ENCODE data around the gene CSRNP3.
"Not testable (repeated sequence)": the region's sequence is repeated elsewhere in the genome, so short reads cannot be mapped to it uniquely, and the experiment has no call there.

CSRNP3 gene

GRCh38 chr2:165666073-165666472, 196.6 kb downstream of the CSRNP3 start:
- not testable (repeated sequence) for H3K4me1 Mint-ChIP-seq (ENCODE audit: low read depth); H3K27ac Mint-ChIP-seq; H3K27me3 Mint-ChIP-seq (ENCODE audit: low read depth); H3K36me3 Mint-ChIP-seq (ENCODE audit: low read depth); H3K9me3 Mint-ChIP-seq; H3K4me3 Mint-ChIP-seq

- no peaks in the 10 kb centered on the region for H3K36me3 Mint-ChIP-seq (ENCODE audit: low read depth)
Observed at GRCh38 chr2:165666605-165667004, 197.1 kb downstream of the CSRNP3 start.

DNA sequence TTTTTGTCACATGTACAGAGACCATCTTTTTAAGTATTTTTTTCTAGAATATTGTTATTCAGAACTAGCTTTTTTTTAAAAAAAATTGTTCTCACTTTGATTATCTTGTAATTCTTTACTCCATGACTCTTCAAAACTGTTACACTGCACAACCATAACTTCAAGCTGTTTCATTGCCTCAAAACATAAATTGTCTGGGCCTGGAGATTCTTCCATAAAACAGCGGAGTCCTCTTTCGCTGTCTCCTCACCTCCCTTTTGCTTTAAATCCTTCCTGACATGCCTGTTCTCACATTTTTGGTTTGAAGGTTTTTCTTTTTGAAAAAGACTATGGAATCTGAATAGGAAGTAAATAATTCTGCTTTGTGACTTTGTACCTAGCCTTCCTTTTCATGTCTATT, 197.9 kb downstream of the CSRNP3 start:
- Mint-ChIP-seq H3K4me1 (ENCODE audit: low read depth) (no peaks in the 10 kb centered on the region), H3K36me3 (ENCODE audit: low read depth) (no peaks in the 10 kb centered on the region), H3K27ac (no peak overlapping the region), H3K9me3 (no peaks in the 10 kb centered on the region), H3K27me3 (ENCODE audit: low read depth) (peaks cover 4% of the 10 kb centered on the region), H3K4me3 (no peak overlapping the region)

More at GRCh38 chr2:165666605-165667004, 197.1 kb downstream of the CSRNP3 start:
- peaks cover 4% of the 10 kb centered on the region for H3K27me3 Mint-ChIP-seq (ENCODE audit: low read depth)
- no peaks in the 10 kb centered on the region for H3K9me3 Mint-ChIP-seq
- no peaks in the 10 kb centered on the region for H3K4me1 Mint-ChIP-seq (ENCODE audit: low read depth)
- no peak overlapping the region for H3K27ac Mint-ChIP-seq
- no peak overlapping the region for H3K4me3 Mint-ChIP-seq

GRCh38 chr2:165674780-165675179, 205.3 kb downstream of the CSRNP3 start:
- no peak overlapping the region for H3K4me3 Mint-ChIP-seq
- no peak overlapping the region for H3K27ac Mint-ChIP-seq
- no peaks in the 10 kb centered on the region for H3K27me3 Mint-ChIP-seq (ENCODE audit: low read depth)
- H3K4me1 Mint-ChIP-seq (ENCODE audit: low read depth): no peaks in the 10 kb centered on the region
- H3K36me3 Mint-ChIP-seq (ENCODE audit: low read depth): no peaks in the 10 kb centered on the region
- H3K9me3 Mint-ChIP-seq: no peaks in the 10 kb centered on the region

GRCh38 chr2:165675551-165675968, 206.1 kb downstream of the CSRNP3 start:
- H3K9me3 Mint-ChIP-seq: no peaks in the 10 kb centered on the region
- no peaks in the 10 kb centered on the region for H3K4me1 Mint-ChIP-seq (ENCODE audit: low read depth)
- H3K27ac Mint-ChIP-seq: no peak overlapping the region
- H3K36me3 Mint-ChIP-seq (ENCODE audit: low read depth): no peaks in the 10 kb centered on the region
- no peak overlapping the region for H3K4me3 Mint-ChIP-seq
- H3K27me3 Mint-ChIP-seq (ENCODE audit: low read depth): no peaks in the 10 kb centered on the region

DNA sequence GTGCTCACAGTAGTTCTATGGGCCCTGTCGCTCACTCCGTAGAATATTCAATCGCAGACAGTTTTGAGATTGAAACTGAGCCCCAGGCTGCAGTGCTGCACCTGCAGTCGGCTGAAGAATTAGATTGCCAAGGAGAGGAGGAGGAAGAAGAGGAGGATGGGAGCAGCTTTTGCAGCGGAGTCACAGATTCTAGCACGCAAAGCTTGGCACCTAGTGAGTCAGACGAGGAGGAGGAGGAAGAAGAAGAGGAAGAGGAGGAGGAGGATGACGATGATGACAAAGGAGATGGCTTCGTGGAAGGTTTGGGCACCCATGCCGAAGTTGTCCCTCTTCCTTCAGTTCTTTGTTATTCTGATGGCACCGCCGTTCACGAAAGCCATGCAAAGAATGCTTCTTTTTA, 209.4 kb downstream of the CSRNP3 start:
- Mint-ChIP-seq H3K4me3 (no peak overlapping the region), H3K27me3 (ENCODE audit: low read depth) (no peaks in the 10 kb centered on the region), H3K27ac (no peak overlapping the region), H3K36me3 (ENCODE audit: low read depth) (no peaks in the 10 kb centered on the region), H3K4me1 (ENCODE audit: low read depth) (no peaks in the 10 kb centered on the region), H3K9me3 (no peaks in the 10 kb centered on the region)

DNA sequence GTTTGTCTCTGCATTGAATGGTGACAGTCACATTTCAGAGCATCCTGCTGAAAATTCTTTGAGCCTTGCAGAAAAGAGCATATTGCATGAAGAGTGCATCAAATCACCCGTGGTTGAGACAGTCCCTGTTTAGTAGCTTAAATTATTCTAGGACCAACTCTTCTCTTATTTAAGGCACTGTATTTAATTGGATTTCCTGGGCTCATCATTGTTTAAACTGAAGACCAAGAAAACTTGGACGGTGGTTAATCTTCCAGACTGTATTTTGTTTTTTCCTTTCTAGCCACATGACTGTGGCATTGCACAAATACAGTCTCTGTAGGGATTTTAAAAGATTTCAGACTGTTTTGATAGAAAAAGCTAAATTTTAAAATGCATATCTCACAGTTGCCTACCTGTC, 210.1 kb downstream of the CSRNP3 start:
- Mint-ChIP-seq H3K9me3 (no peaks in the 10 kb centered on the region), H3K4me1 (ENCODE audit: low read depth) (no peaks in the 10 kb centered on the region), H3K27me3 (ENCODE audit: low read depth) (no peaks in the 10 kb centered on the region), H3K4me3 (no peak overlapping the region), H3K27ac (no peak overlapping the region), H3K36me3 (ENCODE audit: low read depth) (no peaks in the 10 kb centered on the region)

DNA sequence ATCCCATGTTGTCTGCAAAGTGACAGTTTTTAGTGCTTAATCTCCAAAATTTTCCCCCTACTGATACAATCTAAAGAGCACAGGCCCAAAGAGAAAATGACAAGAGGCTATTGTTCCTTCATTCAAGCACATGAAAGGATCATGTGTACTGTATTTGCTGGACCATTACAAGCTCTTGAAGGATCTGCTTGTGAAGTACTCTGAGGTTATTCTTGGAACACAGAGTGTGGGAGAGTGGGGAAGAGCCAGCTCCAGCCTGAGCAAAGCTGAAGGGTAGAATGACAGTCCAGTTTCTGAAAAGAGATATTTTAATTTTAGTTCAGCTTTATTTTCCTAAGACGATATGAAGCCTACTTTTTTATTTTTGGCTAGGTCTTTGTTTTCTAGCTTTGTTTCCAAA, 212.3 kb downstream of the CSRNP3 start:
- no peaks in the 10 kb centered on the region for H3K36me3 Mint-ChIP-seq (ENCODE audit: low read depth)
- no peaks in the 10 kb centered on the region for H3K4me1 Mint-ChIP-seq (ENCODE audit: low read depth)
- H3K9me3 Mint-ChIP-seq: no peaks in the 10 kb centered on the region
- peaks cover 4% of the 10 kb centered on the region for H3K27me3 Mint-ChIP-seq (ENCODE audit: low read depth)
- no peak overlapping the region for H3K4me3 Mint-ChIP-seq
- H3K27ac Mint-ChIP-seq: no peak overlapping the region

DNA sequence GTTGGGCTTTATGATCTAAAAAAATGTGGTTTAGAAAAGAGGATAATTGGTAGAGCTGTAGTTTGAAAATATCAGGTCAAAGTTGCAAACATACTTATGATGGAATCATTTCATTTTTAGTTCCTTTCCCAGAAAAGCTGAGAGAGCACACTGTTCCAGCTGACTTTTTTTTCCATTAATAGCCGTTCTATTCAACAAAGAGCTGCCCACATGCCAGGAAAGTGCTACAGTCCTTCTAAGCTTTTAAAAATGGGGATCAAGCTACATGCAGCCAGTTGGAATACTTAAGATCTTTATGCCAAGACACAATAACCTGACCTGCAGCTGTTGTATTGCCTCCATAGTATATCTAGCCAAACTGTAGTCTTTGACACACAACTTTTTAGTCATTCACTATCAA, 213.0 kb downstream of the CSRNP3 start:
- no peak overlapping the region for H3K4me3 Mint-ChIP-seq
- no peaks in the 10 kb centered on the region for H3K4me1 Mint-ChIP-seq (ENCODE audit: low read depth)
- H3K36me3 Mint-ChIP-seq (ENCODE audit: low read depth): no peaks in the 10 kb centered on the region
- H3K27ac Mint-ChIP-seq: no peak overlapping the region
- no peaks in the 10 kb centered on the region for H3K9me3 Mint-ChIP-seq
- peaks cover 7% of the 10 kb centered on the region for H3K27me3 Mint-ChIP-seq (ENCODE audit: low read depth)

GRCh38 chr2:165686800-165687199, 217.3 kb downstream of the CSRNP3 start:
- H3K27me3 Mint-ChIP-seq (ENCODE audit: low read depth): peaks cover 7% of the 10 kb centered on the region
- H3K4me3 Mint-ChIP-seq: no peak overlapping the region
- H3K27ac Mint-ChIP-seq: no peak overlapping the region
- H3K4me1 Mint-ChIP-seq (ENCODE audit: low read depth): no peaks in the 10 kb centered on the region
- no peaks in the 10 kb centered on the region for H3K36me3 Mint-ChIP-seq (ENCODE audit: low read depth)
- no peaks in the 10 kb centered on the region for H3K9me3 Mint-ChIP-seq

DNA sequence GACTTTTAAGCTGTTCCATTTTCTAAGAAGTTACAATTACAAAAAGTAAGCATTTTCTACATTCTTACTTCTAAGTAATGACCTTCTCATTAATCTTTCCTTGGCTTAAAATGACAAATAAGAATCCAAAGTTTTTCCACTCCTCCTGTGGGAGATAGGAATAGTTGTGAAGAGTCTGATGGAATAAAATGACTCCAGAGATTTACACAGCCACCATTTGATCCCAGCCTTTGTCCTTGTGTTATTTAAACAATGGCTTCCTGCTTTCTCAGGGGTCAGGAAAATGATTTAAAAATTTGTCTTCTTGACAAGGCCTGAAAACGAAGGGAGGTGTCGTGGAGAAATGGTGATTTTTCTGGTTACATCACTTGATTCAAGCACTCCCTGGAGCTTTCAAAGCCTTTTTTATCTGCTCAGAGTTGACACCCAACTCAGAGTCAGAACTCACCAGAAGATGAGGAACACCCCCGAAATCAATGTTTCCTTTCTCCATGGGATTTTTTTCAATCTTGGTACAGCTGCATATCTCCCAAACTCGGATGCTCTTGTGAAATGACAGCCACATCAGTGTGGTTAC, 218.0 kb downstream of the CSRNP3 start:
- Mint-ChIP-seq H3K9me3 (no peaks in the 10 kb centered on the region), H3K4me3 (no peak overlapping the region), H3K36me3 (ENCODE audit: low read depth) (no peaks in the 10 kb centered on the region), H3K4me1 (ENCODE audit: low read depth) (no peaks in the 10 kb centered on the region), H3K27ac (no peak overlapping the region), H3K27me3 (ENCODE audit: low read depth) (peaks cover 7% of the 10 kb centered on the region)

DNA sequence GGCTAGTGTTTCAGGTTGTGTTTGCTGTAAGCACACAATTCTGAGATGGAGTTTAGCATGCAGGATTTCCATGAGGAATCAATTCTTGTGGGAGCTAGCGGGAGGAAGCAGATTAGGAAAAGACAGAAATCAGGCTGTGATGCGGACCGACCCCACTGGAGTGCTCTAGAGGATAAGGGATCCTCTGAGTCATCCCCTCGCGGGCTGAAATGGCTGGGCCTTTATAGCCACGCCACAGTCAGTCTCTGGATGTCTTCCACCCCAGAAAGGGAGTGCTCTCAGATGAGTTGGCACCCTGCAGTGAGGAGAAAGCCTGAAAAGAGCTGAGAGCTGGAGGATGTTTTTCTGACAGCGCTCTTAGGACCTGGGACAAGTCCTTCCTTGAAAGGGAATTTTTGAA, 222.1 kb downstream of the CSRNP3 start:
- no peaks in the 10 kb centered on the region for H3K4me1 Mint-ChIP-seq (ENCODE audit: low read depth)
- no peaks in the 10 kb centered on the region for H3K9me3 Mint-ChIP-seq
- H3K27ac Mint-ChIP-seq: no peak overlapping the region
- H3K36me3 Mint-ChIP-seq (ENCODE audit: low read depth): no peaks in the 10 kb centered on the region
- peaks cover 6% of the 10 kb centered on the region for H3K27me3 Mint-ChIP-seq (ENCODE audit: low read depth)
- H3K4me3 Mint-ChIP-seq: no peak overlapping the region

DNA sequence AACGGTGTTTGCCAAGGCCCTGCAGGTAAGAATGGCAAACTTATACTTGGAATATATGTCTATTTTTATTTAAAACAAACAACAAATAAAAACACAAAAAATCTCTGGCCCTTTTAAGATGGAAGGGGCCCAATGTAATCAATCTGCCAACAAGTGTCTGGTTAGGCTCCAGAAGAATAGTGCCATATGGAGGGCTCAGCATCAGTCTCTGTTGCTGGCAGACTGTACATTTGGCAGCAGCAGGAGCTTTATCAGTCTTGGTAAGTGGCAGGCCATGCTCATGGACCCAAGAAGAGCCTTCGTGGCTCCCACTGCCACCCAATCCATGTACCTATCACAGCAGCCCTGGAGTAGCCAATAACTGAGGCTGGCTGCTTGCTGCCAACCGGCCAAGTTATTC, 223.4 kb downstream of the CSRNP3 start:
- Mint-ChIP-seq H3K36me3 (ENCODE audit: low read depth) (no peaks in the 10 kb centered on the region), H3K9me3 (no peaks in the 10 kb centered on the region), H3K4me1 (ENCODE audit: low read depth) (no peaks in the 10 kb centered on the region), H3K27me3 (ENCODE audit: low read depth) (peaks cover 11% of the 10 kb centered on the region), H3K4me3 (no peak overlapping the region), H3K27ac (no peak overlapping the region)

DNA sequence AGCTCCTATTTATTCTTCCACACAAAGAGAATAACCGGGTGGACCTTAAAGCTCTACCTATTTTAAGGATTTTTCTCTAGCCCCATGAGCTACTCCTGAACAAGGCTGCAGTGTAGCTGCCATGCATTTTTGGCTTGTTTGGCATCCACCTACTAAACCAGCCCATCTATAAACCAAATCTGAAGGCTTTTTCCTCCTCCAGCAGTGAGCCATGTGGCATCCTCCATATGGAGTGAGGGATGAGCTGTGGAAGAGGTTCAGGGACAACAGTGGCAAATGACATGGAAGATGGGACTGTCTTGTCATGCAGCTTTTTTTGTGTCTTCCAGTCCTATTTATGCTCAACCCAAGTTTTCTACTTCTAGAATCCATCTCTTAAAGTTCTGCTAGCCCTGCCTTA, 224.3 kb downstream of the CSRNP3 start:
- no peak overlapping the region for H3K27ac Mint-ChIP-seq
- H3K36me3 Mint-ChIP-seq (ENCODE audit: low read depth): no peaks in the 10 kb centered on the region
- no peaks in the 10 kb centered on the region for H3K9me3 Mint-ChIP-seq
- H3K27me3 Mint-ChIP-seq (ENCODE audit: low read depth): peaks cover 11% of the 10 kb centered on the region
- no peaks in the 10 kb centered on the region for H3K4me1 Mint-ChIP-seq (ENCODE audit: low read depth)
- no peak overlapping the region for H3K4me3 Mint-ChIP-seq

DNA sequence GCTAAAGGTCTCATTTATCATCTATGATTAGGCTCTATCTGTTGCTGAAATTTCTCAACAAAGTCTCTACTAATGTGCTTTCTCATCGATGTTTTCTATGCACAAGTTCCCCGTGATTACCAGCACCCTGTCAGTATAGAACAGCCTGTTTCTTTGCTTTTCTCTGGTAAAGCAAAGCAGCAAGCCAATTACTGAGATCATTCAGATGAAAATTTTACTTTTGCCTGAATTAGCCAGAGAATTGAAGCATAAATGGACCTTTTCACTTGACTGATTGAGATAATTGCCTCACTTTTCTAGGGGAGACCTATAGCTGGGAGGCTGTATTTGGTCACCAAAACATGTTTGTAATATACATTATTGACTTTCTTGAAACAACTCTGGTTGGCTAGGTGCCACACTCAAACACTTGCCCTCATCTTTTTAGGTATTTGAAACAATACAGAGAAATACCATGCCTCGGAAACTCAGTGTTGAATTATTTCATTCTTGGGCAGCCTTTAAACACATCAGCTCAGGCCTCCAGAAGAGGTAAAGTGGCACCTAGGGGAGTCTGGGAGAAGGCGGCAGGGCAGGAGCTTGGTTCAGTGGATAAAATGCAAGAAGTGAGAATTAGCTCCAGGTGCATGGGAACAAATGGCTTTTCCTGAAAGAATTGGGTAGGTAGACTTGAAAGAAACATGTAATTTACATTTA, 228.4 kb downstream of the CSRNP3 start:
- Mint-ChIP-seq H3K9me3 (no peaks in the 10 kb centered on the region), H3K27ac (no peak overlapping the region), H3K4me3 (no peak overlapping the region), H3K4me1 (ENCODE audit: low read depth) (no peaks in the 10 kb centered on the region), H3K36me3 (ENCODE audit: low read depth) (no peaks in the 10 kb centered on the region), H3K27me3 (ENCODE audit: low read depth) (peaks cover 17% of the 10 kb centered on the region)

Measured in T-helper 1 cell treated with Interleukin-12 subunit alpha and Interleukin-12 subunit beta and Interleukin-4 antibody, amounts not matched to agents 30 μg/mL and 1 μg/mL, for 36 hours (primary cell).